ENCODE data around the gene TCTN1. TPM values are rescaled to one million over a fixed set of nuclear protein-coding genes. Genes with fewer than 3 reads are reported as not detected.

TCTN1 gene
- total and polyA plus RNA-seq, 2 of the 8 experiments (the other 6 are each of a cell fraction or from before 2014, with no cell fraction given): 14.7 to 16.4 TPM

GRCh38 chr12:110690127-110690430, 76.2 kb downstream of the TCTN1 start (continued):
- no peak for TF ChIP-seq USF2 (IDR thresholded peaks at IDR 0.05; ENCODE audit: low read length)
- no peak for TF ChIP-seq RBBP5 (IDR thresholded peaks at IDR 0.05; ENCODE audit: borderline replicate concordance, low read depth, low read length)
- TF ChIP-seq EGR1 (IDR thresholded peaks at IDR 0.05; ENCODE audit: borderline replicate concordance, low read depth, low read length): no peak
- TF ChIP-seq SP1 (IDR thresholded peaks at IDR 0.05; ENCODE audit: low read depth, low read length): no peak
- TF ChIP-seq CTCF (IDR thresholded peaks at IDR 0.05; ENCODE audit: control extremely low read depth in 1 of 3, insufficient read depth in 1 of 3, low read depth in 1 of 3, low read length in 3 of 3): no peak

All from H1 (cell line).